CD4-positive, alpha-beta T cell treated with Interleukin-4 for 1 hour (primary cell): ENCODE results near the gene KCNH8.

Source experiments
- DNase-seq, 2 donors: peaks; one replicate each; pipeline ENCODE4 v3.0.0-alpha.2; 2020 to 2022

KCNH8 gene

DNA sequence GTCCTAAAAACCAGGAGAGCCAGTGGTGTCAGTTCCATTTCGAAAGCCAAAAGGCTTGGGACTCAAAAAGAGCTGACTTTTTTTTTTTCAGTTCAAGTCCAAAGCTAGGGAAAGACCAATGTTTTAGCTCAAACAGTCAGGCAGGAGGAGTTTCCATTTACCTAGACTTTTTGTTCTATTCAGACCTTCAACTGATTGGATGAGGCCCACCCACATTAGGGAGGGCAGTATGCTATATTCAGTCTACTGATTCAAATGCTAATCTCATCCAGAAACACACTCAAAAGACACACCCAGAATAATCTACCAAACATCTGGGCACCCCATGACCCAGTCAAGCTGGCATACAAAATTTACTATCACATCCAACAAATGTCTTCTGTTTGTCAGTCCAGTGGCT lies 374.0 kb downstream of the KCNH8 start:
- DNase-seq = no peak

- DNase-seq = no peak
Observed at GRCh38 chr3:19526071-19526470, 377.8 kb downstream of the KCNH8 start.

- DNase-seq = no peak
Observed at GRCh38 chr3:19527746-19528145, 379.4 kb downstream of the KCNH8 start.

- no peak for DNase-seq
Observed at GRCh38 chr3:19531426-19531825, 383.1 kb downstream of the KCNH8 start.

DNA sequence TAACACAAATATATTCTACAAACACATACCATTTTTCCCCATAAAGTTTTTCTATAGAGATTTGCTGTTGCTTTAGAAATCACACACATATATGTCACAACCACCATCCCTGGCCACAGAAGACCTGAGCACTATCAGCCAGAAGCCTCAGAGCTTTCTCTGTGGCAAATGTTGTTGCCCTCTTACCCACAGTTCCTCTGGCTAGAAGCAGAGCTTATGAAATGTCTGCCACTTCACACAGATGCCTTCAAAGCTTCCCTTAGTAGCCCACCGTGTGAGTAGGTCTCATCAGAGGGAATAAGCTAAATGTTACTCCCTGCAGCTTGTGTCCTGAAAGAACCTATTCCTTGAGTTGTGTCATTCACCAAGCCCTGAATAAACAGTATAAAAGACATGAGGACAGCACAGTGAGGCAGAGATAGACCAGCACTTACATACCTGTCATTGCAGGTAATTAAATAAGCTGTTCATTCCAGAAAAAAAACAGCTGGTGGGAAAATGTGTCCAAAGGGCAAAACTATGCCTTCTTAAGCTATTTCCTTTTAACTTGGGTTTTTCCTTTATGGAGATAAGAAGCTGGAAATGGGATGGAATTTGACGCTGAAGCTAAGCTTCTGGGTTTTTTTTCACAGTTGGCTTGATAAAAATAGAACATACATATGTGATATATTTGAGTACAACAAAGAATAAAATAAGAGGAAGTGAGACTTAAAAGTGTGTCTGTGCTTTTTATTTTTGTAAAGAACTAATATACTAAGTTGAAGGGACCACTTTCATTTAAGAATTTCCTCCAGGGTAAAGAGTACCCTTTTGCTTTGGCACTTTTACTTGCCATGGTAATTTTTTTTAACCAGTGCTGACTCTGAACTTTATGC lies 391.4 kb downstream of the KCNH8 start:
- DNase-seq = no peak

GRCh38 chr3:19540464-19540863 lies 392.2 kb downstream of the KCNH8 start:
- no peak for DNase-seq

- no peak for DNase-seq
Observed at GRCh38 chr3:19541284-19541683, 393.0 kb downstream of the KCNH8 start.

DNA sequence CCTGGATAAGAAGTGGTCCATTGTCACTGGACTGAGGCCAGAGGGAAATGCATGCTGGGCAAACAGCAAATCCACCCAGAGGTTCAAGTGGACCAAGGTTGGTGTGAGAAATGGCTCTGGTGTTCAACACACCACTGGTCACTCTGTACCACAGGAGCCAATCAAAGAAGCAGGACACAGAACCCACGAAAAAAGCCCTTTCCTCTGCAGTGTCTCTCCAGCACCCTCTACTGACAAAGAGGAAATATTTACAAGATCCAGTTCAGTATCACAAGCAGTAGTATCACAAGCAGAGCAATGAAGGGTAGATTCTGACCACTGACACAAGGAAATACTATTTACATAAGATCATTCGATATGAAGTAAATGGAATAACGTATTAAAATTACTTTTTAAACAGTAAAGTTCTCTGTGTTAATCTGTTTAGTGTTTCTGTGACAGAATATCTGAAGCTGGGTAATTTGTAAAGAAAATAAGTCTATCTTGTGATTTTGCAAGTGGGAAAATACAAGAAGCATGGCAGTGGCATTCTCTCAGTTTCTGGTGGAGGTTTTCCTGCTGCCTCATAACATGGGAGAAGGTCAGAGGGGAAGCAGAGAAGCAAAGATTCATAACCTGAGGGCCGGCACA lies 395.0 kb downstream of the KCNH8 start:
- no peak for DNase-seq

GRCh38 chr3:19547665-19548464 lies 399.6 kb downstream of the KCNH8 start:
- no peak for DNase-seq

- no peak for DNase-seq
Observed at GRCh38 chr3:19559724-19560442, 411.6 kb downstream of the KCNH8 start.

GRCh38 chr3:19573644-19574043 lies 425.3 kb downstream of the KCNH8 start:
- DNase-seq = no peak

DNA sequence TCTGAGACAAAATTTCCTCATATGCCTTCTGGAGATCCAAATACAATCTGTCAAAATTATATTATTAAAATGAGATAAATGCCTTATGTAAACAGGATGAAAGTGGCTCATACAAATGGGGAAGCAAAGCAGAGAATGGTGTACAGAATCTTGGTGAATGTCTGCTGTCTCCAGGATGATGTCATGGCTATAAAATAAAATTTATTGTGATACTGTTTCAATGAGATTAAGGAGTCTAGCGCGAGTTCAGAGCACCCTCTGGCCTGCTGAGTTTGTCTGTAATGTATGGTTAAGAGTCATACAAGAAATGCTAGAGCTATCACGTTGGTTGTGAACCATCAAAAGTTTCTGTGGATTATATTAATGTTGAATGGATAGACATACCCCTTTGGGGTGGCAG lies 426.0 kb downstream of the KCNH8 start:
- DNase-seq = no peak

DNA sequence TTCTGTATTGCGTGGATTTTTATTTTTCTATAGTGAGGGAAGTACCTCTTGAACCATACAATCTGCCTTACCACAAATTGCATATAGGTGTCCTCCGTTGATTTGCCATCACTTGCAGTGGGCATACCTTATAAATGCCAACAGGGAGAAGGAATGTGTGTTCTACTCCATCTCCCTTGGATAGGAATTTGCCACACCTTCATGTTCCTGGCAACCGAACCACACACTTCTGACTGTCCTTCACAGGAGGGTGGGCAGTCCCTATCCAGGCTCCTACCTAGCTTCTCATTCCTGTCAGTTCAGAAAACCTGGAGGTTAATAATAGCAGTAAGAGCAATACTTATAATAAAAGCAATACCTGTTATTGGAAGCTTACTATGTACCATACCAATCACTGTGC lies 428.0 kb downstream of the KCNH8 start:
- DNase-seq = no peak
